WTC11 (cell line): ENCODE measurements around the gene CNOT3.

ENCODE experiments used
- CBFB ChIP-seq: sonication (generic); formaldehyde crosslinking; IDR thresholded peaks from 2 replicates; pipeline ENCODE4 v1.8.1; 2022; ENCODE audit warnings: mild to moderate bottlenecking, low read depth, missing genetic modification reagents
- CREB1 ChIP-seq: sonication (generic); formaldehyde crosslinking; IDR thresholded peaks from 2 replicates; pipeline ENCODE4 v1.8.0; 2023; ENCODE audit warnings: mild to moderate bottlenecking, missing genetic modification reagents
- RELA ChIP-seq: sonication (generic); formaldehyde crosslinking; IDR thresholded peaks from 2 replicates; pipeline ENCODE4 v1.8.1; 2022; ENCODE audit warnings: missing genetic modification reagents, mild to moderate bottlenecking, borderline replicate concordance
- USF1 ChIP-seq: sonication (generic); formaldehyde crosslinking; IDR thresholded peaks from 2 replicates; pipeline ENCODE4 v1.8.0; 2022; ENCODE audit warnings: mild to moderate bottlenecking, missing genetic modification reagents
- TF ChIP-seq, protein P1 (sequence below): sonication (generic); formaldehyde crosslinking; IDR thresholded peaks from 2 replicates; pipeline ENCODE4 v1.8.0; 2022; ENCODE audit warnings: mild to moderate bottlenecking, missing genetic modification reagents
- TF ChIP-seq, protein P2 (sequence below): fragments of 200-600 bp; IDR thresholded peaks from 2 replicates; pipeline ENCODE4 v1.8.0; 2022; ENCODE audit warnings: antibody characterized with exemption
- TF ChIP-seq, protein P3 (sequence below): sonication (generic); formaldehyde crosslinking; IDR thresholded peaks from 2 replicates; pipeline ENCODE4 v1.8.1; 2022; ENCODE audit warnings: mild to moderate bottlenecking, missing genetic modification reagents, moderate library complexity, borderline replicate concordance
- TF ChIP-seq, protein P4 (sequence below): sonication (generic); formaldehyde crosslinking; IDR thresholded peaks from 2 replicates; pipeline ENCODE4 v1.8.1; 2023; ENCODE audit warnings: mild to moderate bottlenecking, missing genetic modification reagents, moderate library complexity

- TF ChIP-seq, protein P1, sequence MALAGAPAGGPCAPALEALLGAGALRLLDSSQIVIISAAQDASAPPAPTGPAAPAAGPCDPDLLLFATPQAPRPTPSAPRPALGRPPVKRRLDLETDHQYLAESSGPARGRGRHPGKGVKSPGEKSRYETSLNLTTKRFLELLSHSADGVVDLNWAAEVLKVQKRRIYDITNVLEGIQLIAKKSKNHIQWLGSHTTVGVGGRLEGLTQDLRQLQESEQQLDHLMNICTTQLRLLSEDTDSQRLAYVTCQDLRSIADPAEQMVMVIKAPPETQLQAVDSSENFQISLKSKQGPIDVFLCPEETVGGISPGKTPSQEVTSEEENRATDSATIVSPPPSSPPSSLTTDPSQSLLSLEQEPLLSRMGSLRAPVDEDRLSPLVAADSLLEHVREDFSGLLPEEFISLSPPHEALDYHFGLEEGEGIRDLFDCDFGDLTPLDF (CRISPR knock-in tag): no peak
- TF ChIP-seq, protein P2, sequence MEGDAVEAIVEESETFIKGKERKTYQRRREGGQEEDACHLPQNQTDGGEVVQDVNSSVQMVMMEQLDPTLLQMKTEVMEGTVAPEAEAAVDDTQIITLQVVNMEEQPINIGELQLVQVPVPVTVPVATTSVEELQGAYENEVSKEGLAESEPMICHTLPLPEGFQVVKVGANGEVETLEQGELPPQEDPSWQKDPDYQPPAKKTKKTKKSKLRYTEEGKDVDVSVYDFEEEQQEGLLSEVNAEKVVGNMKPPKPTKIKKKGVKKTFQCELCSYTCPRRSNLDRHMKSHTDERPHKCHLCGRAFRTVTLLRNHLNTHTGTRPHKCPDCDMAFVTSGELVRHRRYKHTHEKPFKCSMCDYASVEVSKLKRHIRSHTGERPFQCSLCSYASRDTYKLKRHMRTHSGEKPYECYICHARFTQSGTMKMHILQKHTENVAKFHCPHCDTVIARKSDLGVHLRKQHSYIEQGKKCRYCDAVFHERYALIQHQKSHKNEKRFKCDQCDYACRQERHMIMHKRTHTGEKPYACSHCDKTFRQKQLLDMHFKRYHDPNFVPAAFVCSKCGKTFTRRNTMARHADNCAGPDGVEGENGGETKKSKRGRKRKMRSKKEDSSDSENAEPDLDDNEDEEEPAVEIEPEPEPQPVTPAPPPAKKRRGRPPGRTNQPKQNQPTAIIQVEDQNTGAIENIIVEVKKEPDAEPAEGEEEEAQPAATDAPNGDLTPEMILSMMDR: no peak
- TF ChIP-seq, protein P3, sequence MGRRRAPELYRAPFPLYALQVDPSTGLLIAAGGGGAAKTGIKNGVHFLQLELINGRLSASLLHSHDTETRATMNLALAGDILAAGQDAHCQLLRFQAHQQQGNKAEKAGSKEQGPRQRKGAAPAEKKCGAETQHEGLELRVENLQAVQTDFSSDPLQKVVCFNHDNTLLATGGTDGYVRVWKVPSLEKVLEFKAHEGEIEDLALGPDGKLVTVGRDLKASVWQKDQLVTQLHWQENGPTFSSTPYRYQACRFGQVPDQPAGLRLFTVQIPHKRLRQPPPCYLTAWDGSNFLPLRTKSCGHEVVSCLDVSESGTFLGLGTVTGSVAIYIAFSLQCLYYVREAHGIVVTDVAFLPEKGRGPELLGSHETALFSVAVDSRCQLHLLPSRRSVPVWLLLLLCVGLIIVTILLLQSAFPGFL: no peak
- no peak for TF ChIP-seq CREB1
- TF ChIP-seq RELA (CRISPR knock-in tag): no peak
- TF ChIP-seq USF1 (CRISPR knock-in tag): no peak
- no peak for TF ChIP-seq CBFB
- TF ChIP-seq, protein P4, sequence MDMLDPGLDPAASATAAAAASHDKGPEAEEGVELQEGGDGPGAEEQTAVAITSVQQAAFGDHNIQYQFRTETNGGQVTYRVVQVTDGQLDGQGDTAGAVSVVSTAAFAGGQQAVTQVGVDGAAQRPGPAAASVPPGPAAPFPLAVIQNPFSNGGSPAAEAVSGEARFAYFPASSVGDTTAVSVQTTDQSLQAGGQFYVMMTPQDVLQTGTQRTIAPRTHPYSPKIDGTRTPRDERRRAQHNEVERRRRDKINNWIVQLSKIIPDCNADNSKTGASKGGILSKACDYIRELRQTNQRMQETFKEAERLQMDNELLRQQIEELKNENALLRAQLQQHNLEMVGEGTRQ: no peak
These were observed 13.2 kb upstream of the CNOT3 start for GRCh38 chr19:54124393-54124792.
